Stimulated activated CD4-positive, alpha-beta T cell treated with anti-CD3 and anti-CD28 coated beads, Interleukin-4, amount 100 ng/mL, for 24 hours (primary cell): ENCODE measurements around the gene RYK.
"Not testable (repeated sequence)": the region's sequence is repeated elsewhere in the genome, so short reads cannot be mapped to it uniquely, and the experiment has no call there.

Experiments used
- DNase-seq: peaks from one replicate; pipeline ENCODE4 v3.0.0-alpha.2; 2020

The RYK gene

DNA sequence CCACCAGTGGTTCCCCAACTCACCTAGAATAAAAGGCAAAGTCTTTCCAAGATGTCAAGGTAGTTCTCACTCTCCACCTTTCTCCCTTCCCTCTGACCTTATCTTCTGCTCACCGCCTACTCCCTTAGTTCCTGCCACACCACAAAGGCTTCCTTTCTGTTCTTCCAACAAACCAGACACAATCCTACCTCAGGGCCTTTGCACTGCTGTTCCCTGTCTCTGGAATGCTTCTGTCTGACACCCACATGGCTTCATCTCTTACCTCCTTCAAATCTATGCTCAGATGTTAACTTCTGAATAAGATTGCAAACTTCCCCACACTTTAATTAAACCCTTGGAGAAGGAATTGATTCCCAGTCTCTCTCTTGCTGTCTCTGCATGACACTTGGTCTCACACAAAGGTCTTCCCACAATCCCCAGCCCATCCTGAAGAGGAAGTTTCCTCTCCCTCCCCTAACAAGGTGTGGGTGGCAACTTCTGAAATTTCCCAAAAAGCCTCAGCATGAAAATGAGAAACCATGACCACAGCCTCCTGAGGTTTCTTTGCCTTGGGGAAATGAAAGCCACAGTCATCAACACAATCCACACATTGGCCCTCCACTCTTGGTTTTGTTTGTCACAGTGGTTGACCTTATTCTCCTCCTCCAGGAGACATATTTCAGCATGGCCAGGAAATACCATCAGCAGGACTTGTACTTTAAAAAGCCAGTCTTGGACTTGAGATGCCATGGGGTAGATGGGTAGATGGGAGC lies 3.0 kb upstream of the RYK start:
- DNase-seq: no peak

DNA sequence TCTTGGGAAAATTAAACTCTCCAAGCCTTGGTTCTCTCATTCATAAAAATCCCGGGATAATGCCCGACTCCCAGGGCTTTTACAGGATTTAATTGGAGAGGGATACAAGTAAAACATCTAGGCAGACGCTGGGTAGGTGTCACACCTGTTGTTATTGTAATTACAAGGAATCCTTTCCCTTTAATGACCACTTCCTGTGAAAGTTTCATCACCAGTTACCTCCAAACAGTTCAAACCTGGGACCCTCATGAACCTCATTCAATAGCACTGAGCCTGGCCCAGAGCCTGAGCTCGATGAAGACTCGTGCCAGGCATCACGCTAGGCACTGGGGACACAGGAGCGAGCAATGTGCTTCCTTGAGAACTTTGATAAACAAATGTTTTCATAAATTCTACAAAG lies 2.1 kb upstream of the RYK start:
- DNase-seq: no peak

DNA sequence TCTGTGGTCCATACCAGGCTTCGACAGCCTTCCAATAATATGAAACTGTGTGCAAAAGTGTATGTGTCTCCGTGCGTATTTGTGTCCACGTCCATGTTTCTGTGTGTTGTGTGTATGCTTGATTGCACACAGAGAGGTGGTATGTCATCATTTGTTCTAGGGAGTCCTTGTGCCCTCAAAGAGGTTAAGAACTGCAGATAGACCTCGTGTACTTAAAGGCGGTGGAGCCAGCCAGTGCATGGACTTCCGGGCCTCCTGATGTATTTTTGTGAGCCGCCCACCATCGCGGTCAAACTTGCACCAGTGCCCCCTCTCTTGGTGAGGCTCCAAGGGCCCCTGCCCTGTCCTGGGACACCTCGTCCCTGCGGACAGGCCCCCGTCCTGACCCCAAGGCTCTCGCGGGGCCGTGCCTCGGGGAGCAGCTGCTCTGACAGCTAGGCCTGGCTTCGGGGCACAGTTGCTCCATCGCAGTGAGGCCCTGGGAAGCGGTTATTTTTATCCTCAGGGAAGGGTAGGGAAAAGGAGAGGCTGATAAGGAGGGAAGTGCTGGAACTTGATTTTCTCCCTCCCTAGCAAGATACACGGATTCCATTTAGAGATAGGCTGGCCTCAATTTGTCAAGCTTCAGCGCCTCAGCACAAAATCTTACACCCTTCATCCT lies 1.2 kb upstream of the RYK start:
- DNase-seq: no peak

DNA sequence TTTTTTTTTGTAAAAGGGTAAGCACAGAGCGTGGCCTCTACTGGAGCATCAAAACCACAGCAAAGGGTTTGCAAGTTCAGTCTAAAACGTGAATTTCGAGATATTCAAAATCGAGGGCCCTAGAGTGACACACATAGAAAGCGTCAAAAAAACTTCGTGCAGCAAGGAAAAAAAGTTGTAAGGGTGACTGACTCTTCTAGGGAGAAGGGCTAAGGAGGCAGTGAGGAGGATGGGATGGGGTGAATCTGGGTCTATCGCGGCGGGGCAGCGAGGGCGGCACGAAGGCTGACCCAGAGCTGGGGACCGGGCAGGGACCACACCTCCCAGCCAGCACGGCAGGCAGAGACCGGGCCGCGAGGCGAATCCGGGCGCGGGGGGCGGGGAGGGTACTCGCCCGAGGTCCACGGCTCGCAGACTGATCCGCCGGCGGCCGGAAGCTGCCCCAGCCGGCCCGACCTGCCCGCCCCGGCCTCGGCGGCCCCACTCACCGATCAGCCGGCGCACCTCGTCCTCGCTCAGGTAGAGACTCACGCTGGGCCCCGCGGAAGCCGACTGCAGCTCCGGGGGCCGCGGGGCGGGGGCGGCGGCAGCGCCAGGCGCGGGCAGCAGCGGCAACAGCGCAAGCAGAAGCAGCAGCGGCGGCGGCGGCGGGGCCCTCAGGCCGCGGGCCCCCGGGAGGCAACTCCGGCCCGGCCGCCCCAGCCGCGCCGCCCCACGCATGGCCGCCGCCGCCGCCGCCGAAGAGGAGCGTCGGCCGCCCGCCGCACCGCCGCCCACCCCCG lies 533 bp downstream of the RYK start:
- DNase-seq: peak; percentile 36

DNA sequence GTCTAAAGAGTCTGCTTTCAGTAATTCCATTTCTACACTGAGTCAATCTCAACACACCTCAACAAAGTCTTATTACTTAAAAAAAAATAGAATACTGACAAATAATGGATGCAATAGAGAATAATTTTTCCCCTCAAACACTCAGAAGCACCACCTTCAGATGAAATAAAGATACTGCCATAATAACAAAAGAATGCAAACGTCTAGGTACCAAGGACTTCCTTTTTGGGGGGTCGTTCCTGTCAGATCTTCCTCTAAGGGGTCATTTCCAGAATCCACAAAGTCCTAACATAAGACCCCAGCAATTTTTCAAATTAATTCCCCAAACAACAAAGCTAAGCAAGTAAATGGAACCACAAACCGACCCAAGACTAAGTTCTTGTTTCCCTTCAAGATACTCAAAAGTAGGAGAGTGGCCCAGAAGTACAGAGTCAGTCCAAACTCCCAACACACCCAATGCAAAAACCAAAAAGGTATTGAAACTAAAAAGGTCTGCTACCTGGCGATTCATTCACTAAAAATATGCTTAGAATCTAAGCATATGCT lies 1.3 kb downstream of the RYK start:
- no peak for DNase-seq

DNA sequence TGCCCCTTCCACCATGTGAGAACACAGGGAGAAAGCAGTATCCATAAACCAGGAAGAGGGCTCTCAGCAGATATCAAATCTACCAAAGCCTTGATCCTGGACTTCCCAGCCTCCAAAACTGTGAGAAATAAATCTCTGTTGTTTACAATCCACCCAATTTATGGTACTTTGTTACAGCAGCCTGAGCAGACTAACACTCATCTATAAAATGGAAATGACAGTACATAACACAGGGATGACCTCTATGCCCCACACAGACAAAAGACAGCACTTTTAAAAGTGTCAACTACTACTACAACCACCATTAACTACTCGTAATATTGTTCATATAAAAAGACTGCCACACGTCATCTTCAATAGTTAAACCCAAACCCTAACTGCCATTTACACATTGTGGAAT lies 5.7 kb downstream of the RYK start:
- DNase-seq: no peak

DNA sequence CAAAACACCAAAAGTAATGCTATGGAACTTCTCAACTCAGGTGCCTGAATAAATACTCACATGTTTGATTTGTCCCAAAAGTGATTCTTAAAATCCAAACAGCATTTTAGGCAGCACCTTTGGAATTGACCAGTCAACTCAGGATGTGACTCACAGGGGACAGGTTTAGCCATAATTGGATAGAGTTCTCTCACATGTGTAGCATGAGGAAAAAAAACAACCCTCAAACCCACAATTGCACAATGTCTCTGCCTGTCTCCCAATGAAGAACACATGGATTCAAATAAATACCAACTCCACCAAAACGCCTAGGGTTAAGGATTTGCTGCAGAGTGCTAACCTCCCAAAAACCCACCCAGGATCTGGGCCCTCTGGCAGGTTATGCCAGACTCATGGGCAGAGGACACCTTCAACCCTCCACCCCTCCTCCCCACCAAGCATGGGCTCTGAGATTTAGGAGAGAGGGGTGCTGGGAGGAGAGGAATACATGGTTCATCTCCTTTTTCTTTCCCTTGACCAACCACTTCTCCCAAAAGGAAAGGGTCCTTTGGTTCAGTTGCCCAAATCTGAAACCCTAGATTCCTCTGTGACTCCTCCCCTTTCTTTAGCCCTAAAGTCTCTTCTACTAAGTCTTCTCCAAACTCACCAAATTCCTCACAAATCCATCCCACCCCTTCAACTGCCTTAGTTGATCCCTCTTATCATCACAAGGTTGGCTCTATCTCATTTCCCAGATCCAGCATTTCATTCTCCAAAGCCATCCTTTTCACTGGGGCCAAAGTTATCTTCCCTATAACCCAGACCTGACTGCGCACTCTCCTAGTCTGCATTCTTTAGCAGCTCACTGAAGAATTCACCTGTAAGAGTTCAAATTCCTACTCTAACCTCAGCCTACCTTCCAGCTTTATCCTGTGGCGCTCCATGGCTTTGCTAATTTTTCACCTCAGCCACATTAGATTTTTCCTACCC lies 7.7 kb downstream of the RYK start:
- no peak for DNase-seq

DNA sequence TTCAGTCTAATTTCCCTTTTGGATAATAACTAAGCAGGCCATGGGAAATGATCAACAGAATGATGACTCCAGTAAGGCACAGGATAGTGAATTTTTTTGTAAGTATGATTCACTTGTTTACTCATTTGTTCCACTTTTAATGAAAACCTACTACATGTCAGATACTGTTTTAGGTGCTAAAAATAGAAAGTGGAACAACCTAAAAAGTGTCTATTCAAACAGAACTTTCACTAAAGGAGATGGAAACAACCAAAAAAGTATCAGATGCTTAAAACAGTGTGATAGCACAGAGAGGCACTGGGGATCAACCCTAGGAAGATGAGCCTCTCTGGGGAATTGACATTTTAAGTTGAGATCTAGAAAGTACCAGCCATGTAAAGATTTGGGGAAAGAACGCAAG lies 11.1 kb downstream of the RYK start:
- DNase-seq: peak; percentile 20

DNA sequence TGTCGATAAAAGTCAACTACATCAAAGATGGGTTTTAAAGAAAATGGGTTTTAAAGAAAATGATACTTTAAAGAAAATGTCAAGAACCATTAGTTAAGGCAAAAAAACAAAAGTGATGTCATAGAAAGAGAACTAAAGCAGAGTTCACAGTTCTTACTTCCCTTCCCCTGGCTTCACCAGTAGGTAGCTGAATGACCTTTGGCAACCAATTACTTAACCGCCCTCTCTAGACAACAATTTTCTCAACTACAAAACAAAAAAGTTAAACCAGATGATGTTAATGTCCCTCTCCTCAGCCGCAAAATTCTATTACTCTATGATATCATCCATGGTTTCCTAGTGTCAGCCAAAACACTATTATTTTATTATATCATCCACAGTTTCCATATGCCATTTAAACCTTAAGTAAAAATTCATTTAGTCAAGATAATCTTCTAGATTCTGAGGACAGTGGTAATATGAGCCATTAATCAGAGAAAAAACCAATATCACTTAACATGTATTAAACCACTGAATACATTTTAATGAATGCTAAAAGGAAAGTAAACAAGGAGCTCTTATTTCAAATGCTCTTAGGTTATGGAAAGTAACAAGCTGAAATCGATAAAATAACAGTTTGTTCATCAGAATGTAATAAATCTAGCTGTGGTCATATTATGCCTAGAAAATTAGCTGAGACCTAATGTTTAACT lies 13.1 kb downstream of the RYK start:
- DNase-seq: no peak

DNA sequence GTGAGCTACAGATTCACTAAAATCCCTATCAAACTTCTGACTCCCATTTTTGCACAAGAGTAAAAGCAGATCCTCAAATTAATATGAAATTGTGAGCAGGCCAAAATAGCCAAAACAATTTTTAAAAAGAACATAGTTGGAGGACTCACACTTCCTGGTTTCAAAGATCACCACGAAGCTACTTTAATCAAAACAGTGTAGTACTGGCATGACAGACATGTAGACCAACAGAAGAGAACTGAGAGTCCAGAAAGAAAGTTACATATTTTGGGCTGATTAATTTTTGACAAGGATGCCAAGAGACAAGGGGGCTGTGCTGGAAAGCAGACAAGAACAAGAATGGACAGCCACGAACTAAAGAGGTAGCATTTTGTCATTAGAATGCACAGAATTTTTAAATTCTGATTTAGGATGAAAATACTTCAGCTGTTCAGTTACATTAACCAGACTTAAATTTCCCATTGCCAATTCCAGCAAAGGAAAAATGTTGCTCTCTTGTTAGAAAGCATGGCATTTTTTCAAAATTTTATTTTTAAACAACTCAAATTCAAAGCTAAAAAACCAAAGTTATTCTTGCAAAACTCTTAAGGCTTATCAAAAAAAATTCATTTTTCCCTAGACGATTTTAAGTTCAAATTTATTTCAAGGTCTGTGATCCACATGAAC lies 14.0 kb downstream of the RYK start:
- no peak for DNase-seq

DNA sequence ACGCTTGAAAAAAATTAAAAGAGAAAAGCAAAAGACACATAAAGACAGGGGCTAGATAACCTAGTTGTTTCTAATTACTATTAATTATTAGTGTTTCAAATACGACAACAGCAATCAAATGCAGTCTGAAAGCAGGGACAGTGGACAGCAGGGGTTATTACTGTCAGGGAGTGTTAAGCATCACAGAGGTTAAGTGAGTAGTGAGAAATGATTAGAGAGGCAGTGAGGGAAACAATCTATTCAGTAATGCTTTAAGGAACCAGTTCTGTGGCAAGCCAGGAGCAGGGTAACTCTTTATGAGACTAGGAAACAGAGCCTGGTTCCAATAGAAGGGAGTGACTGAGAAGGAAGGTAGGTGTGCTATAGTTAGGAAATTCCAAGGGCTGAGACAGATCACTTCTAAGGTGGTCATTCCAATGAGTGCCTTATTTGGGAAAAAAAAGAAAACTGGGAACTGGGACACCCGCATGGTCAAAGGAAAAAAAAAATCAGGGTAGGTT lies 15.0 kb downstream of the RYK start:
- DNase-seq: no peak

DNA sequence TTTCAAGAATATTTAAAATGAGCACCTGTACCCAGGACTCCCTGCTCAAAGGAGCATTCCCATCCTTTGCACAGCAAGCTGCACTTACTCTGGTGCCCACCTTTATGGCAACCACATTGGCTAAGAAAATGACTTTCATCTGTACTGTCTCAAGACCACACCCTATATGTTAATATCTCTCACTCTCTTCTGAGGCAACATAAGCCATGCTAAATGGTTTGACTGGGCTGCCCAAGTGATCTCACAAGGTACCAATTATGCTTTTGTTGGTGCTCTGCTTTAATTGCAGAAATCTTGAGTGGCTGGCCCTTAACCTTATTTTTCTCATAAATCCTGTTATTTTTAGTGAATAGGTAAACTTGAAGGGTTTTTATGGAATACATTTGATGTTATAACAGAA lies 17.7 kb downstream of the RYK start:
- DNase-seq: no peak

DNA sequence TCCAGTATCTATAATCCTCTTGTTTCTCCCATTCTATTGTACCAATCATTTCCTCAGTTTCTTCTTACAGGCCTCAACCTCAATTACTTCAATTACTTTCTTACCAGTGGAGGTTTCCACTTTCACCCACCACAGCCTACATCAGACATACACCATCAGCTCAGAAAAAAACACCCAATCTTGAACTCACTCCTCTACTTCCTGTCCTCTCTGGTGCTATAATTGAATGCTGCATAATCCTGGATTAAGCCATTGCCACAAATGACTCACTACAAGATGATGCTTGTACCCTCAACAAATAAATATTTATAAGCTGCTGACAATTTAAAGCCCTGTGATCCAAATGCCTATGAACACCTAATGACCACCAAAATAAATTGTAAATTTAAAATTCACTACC lies 18.5 kb downstream of the RYK start:
- no peak for DNase-seq

DNA sequence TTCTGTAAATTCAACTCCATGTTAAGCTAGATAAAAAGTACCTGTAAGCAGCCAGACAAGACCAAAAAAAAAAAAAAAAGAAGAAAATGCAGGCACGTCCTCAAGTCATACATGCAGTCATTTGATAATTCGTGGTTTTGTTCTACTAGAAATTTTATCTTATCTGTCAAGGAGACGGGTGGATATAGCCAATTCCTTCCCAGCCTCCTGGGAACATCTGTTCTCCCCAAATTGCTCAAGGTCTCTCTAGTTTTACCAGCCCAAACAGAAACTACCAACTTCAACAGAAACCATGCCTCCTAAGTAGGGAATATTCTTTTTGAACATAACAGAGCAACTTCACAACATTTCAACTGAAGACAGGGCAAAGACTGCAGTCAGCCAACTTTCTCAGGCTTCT lies 19.5 kb downstream of the RYK start:
- DNase-seq: no peak

DNA sequence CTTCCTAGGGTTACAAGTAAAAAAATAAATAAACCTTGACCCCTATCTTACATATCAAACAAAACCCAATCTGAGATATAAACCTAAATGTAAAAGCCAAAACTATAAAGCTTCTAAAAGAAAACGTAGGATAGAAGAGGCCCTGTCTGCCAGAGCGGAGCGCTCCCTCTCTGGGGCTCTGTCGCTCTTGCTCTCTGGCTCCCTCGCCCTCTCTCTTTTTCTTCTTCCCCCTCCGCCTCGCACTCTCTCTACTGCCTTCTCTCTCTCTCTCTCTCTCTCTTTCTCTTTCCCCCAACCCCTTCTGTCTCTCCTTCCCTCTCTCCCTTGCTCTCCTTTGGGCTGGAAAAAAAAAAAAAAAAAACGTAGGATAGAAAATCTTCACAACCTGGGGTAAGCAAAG lies 21.6 kb downstream of the RYK start:
- DNase-seq: no peak

DNA sequence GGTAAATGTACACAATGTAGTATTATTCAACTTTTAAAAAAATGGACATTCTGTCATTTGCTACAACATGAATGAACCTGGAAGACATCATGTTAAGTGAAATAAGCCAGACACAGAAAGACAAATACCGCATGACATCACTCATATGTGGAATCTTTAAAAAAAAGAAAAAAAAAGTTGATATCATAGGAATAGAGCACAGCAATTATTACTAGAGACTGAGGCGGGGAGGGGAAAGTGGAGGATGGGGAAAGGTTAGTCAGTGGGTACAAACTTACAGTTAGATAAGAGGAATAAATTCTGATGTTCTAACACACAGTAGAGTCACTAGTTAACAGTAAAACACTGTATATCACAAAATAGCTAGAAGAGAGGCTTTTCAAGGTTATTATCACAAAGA lies 22.2 kb downstream of the RYK start:
- no peak for DNase-seq

DNA sequence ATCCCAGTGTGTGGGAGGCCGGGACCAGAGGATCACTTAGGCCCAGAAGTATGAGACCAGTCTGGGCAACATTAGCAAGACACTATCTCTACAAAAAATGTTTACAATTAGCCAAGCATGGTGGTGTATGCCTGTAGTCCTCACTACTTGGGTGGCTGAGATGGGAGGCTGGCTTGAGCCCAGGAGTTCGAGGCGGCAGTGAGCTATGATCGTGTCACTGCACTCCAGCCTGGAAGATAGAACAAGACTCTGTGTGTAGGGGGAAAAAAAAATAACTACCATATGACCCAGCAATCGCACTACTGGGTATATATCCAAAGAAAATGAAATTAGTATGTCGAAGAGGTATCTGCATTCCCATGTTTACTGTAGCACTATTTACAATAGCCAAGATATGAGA lies 22.6 kb downstream of the RYK start:
- no peak for DNase-seq

DNA sequence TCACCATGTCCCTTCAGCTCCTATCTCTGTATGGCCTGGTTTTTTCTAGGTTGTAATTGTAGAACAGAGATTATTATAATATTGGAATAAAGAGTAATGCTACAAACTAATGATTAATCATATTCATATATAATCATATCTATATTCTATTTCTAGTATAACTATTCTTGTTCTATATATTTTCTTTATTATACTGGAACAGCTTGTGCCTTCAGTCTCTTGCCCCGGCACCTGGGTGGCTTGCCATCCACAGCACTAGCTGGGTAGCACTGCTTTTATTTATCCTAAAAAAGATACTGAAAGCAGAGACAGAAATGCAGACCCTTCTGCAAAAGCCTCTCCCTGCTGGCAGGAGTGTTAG lies 25.9 kb downstream of the RYK start:
- DNase-seq: not testable (repeated sequence)

DNA sequence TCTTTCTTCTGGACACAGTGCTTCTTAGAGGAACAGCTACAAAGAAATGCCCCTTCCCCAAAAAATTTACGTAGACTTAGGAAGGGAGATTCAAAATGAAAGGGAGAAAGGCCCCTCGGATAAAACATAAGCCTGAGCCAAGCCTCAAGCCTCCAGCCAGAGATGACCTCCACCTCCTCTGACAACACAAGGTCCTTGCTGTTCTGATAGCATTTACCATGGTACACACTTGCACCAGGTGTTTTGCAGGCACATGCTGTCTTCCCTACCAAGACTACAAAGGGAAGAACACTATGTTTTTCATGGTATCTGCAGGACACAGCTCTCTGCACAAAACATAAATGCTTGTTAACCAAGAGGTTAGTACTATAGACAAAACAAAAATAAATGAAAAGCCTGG lies 27.8 kb downstream of the RYK start:
- DNase-seq: no peak

DNA sequence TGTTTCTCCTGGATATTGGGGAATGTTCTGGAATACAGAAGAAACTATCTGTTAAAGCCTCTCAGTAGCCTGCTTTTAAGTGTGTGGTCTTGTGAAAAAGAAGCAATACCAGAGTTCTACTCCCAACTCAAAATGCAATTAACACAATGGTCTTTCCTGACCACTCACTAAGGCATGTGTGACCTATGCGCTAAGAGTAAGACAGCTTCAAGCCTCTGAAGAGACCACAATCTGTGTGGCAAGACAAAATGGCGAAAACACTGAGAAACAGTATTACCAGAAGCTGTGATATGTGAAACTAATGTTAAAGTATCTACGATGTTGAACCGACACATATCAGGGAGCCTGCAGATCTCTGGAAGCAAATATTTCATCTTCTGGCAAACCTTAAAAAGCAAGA lies 33.8 kb downstream of the RYK start:
- no peak for DNase-seq

DNA sequence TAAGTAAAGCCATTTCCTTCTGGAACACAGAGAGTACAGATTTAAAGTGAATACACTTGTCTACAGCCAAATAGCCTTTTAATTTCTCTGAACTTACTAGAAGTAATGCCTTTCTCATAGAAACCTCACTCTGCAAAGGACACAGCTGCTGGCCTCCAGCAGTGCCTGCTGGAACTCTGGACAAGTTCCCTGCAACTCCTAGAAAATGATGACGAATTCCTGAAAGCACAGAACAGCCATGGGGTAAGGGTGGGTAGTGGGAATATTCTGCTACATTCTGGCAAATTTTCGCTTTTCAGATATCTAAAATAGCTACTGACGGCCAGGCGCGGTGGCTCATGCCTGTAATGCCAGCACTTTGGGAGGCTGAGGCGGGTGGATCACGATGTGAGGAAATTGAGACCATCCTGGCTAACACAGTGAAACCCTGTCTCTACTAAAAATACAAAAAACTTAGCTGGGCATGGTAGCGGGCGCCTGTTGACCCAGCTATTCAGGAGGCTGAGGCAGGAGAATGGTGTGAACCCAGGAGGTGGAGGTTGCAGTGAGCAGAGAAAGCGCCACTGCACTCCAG lies 34.4 kb downstream of the RYK start:
- DNase-seq: no peak
